ENCODE results near the gene DGKA. TPM values are rescaled to one million over a fixed set of nuclear protein-coding genes. Genes with fewer than 3 reads are reported as not detected.
A peak's percentile ranks its signal among the peaks of the same experiment; 100 is the strongest.

The DGKA gene
- total and polyA plus RNA-seq, 2 of the 13 experiments (the other 11 are each of a cell fraction or from before 2014, with no cell fraction given) = 2.4 to 5.4 TPM

DNA sequence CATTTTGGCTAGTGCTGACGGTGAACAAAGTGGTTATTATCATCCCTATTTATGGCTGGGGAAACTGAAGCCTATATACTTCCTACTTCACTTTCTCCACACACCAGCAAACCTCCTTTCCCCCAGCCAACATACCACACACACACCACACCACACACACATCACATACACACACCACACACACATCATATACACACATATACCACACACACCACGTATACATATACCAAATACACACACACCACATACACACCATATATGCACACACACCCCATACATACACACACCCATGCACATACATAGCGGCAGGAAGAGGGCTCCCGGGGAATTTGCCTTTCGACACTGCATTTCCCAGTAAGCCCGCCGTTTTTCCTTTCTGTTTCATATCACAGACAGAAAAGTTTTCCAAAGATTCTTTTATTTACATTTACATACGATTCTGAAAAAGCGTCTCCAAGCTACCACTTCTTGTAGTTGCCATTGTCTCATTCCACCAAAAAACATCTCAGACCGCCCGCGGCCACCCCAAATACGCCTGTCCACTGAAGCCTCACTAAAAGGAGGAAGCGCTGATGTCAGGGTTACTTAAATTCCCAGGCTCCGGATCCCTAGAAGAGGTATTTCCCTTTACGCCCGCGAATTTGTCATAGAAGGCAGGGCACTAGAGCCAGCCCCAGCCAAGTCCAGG is 42.1 kb downstream of the DGKA start (continued):
- no peak for TF ChIP-seq ZNF260 (CRISPR knock-in tag; IDR thresholded peaks at IDR 0.05; ENCODE audit: borderline replicate concordance, low read depth)
- TF ChIP-seq POLR2A (IDR thresholded peaks at IDR 0.05; ENCODE audit: insufficient read depth in 1 of 2, low read depth in 2 of 2, low read length in 2 of 2) = peak in 1 of 2 experiments; percentile 37; a peak in 1 of 4 replicates
- no peak for TF ChIP-seq ZNF772 (CRISPR knock-in tag; IDR thresholded peaks at IDR 0.05)
- TF ChIP-seq NAIF1 (CRISPR knock-in tag; IDR thresholded peaks at IDR 0.05; ENCODE audit: borderline replicate concordance) = no peak
- TF ChIP-seq SYNCRIP (IDR thresholded peaks at IDR 0.05; ENCODE audit: insufficient read depth, low read depth, low read length) = no peak
- no peak for TF ChIP-seq MYC (CRISPR knock-in tag; IDR thresholded peaks at IDR 0.05; ENCODE audit: borderline replicate concordance)
- TF ChIP-seq ZFP62 (CRISPR knock-in tag; IDR thresholded peaks at IDR 0.05) = no peak
- no peak for TF ChIP-seq TEAD3 (CRISPR knock-in tag; optimal IDR thresholded peaks at IDR 0.05; ENCODE audit: borderline replicate concordance)
- TF ChIP-seq ZNF788 (CRISPR knock-in tag; IDR thresholded peaks at IDR 0.05; ENCODE audit: borderline replicate concordance) = 0 out of 2 replicates have a peak, but pooled peaks have one; percentile 5
- TF ChIP-seq SRSF9 (IDR thresholded peaks at IDR 0.05; ENCODE audit: borderline replicate concordance, insufficient read depth, low read depth, low read length, poor library complexity, severe bottlenecking) = no peak
- no peak for TF ChIP-seq ZNF746 (CRISPR knock-in tag; IDR thresholded peaks at IDR 0.05)
- TF ChIP-seq JDP2 (CRISPR knock-in tag; IDR thresholded peaks at IDR 0.05; ENCODE audit: borderline replicate concordance) = no peak
- TF ChIP-seq ZNF567 (CRISPR knock-in tag; IDR thresholded peaks at IDR 0.05; ENCODE audit: borderline replicate concordance) = no peak
- no peak for TF ChIP-seq ZMAT3 (CRISPR knock-in tag; conservative IDR thresholded peaks at IDR 0.05)
- no peak for TF ChIP-seq ZNF570 (CRISPR knock-in tag; IDR thresholded peaks at IDR 0.05; ENCODE audit: borderline replicate concordance)
- TF ChIP-seq SP5 (CRISPR knock-in tag; IDR thresholded peaks at IDR 0.05; ENCODE audit: borderline replicate concordance, low read depth) = no peak
- no peak for TF ChIP-seq PHF20 (CRISPR knock-in tag; IDR thresholded peaks at IDR 0.05)
- no peak for TF ChIP-seq ZNF816 (CRISPR knock-in tag; IDR thresholded peaks at IDR 0.05; ENCODE audit: borderline replicate concordance)
